Left ventricle myocardium inferior (tissue), 1 donor: Measurements from ENCODE around the gene ZXDC. TPM values are rescaled to one million over a fixed set of nuclear protein-coding genes. Genes with fewer than 3 reads are reported as not detected.

Source experiments
- DNase-seq: peaks from one replicate; pipeline ENCODE4 v3.0.0-alpha.2; 2020
- H3K27ac ChIP-seq: fragments of 200-600 bp; replicated peaks from 2 replicates; pipeline ENCODE4 v1.8.0; 2021
- H3K27me3 ChIP-seq: fragments of 200-600 bp; 2 replicates; pipeline ENCODE4 v1.8.0; 2021; ENCODE audit warnings: low read depth
- H3K36me3 ChIP-seq: fragments of 200-600 bp; 2 replicates; pipeline ENCODE4 v1.8.0; 2021
- H3K4me1 ChIP-seq: fragments of 200-600 bp; 2 replicates; pipeline ENCODE4 v1.8.0; 2021
- H3K4me3 ChIP-seq: fragments of 200-600 bp; 2 replicates; pipeline ENCODE4 v1.8.0; 2021; ENCODE audit warnings: mild to moderate bottlenecking, moderate library complexity
- H3K9me3 ChIP-seq: fragments of 200-600 bp; replicated peaks from 2 replicates; pipeline ENCODE4 v1.8.0; 2021
- CTCF ChIP-seq: fragments of 200-600 bp; IDR thresholded peaks from 2 replicates; pipeline ENCODE4 v1.8.0; 2021; ENCODE audit warnings: antibody characterized with exemption, mild to moderate bottlenecking, borderline replicate concordance
- intact Hi-C: fragments of 100-400 bp; cut with micrococcal nuclease; formaldehyde crosslinking; loops from one replicate; pipeline ENCODE4 v1.11.0; 2022
- total RNA-seq: library from RNA; stranded (reverse); fragmentation: NEBNext Ultra II Directional; extraction: Animal tissue kit (Norgen Biotek cat#: 25700); gene quantifications from one replicate; pipeline ENCODE4 v1.2.1, GENCODE V29; 2021
- donor health status: DM: no; HTN: yes; CAD: no; lungs with severe emphysema.

ZXDC gene
- total RNA-seq, 1 donor from 2014 or later: 15.6 TPM

DNA sequence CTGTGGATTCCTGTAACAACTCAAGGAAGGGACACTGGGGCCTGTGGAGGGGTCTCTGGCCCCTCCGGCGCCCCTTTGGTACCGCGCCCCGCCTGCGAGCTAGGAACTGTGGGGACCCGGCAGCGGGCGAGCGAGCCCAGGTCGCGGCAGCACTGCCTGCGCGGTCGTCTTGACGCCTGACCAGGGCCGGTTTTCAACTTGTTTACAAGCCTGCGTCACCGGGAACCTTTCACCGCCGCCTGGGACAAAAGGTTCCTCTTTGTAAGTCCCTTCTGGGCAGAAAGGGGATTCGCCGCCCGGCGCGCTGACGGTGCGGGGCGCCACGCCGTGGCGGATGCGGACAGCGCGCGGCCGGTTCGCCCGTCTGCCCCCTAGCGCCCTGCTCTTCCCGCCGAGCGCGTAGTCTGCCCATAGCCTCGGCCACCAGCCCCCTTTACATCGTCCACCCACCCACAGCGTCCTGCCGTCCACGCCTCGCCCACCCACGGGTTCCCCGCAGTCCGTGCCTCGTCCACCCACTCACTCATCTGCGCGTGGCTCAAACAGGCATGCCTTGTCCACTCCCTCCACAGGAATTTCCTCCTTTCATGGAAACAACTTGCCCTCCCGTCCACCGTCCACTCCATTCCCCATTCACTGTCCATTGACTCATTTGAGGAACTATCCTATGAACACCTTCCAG lies 86.4 kb downstream of the ZXDC start:
- H3K4me1 ChIP-seq: peaks cover 11% of the 10 kb centered on the region
- no peaks in the 10 kb centered on the region for H3K9me3 ChIP-seq
- H3K36me3 ChIP-seq: no peaks in the 10 kb centered on the region
- peaks cover 22% of the 10 kb centered on the region for H3K27me3 ChIP-seq
- peak overlapping the region; percentile 91 for H3K27ac ChIP-seq
- DNase-seq: peak; percentile 90
- H3K4me3 ChIP-seq: peak overlapping the region; percentile 65
- peak; percentile 96 for TF ChIP-seq CTCF
- intact Hi-C loops: loop anchor here (5.0 kb wide), 1 partner anchor 132 kb away; no protein-coding TSS in a partner anchor

Other genes with a start within 250 kb of the ZXDC start
- gene KLF15, start 118.5 kb downstream of the ZXDC start, total RNA-seq: 44.6 TPM
- gene CFAP100, start 81.0 kb downstream of the ZXDC start, total RNA-seq: not detected
- not detected for gene UROC1, start 41.9 kb upstream of the ZXDC start, total RNA-seq
- gene CHST13, start 48.3 kb upstream of the ZXDC start, total RNA-seq: 0.11 TPM
- not detected for gene C3orf22, start 83.0 kb upstream of the ZXDC start, total RNA-seq
- gene TXNRD3, start 179.2 kb upstream of the ZXDC start, total RNA-seq: 4.1 TPM
- 10.1 TPM for gene CHCHD6, start 228.3 kb upstream of the ZXDC start, total RNA-seq